NCI-H146 treated with DMSO at 0.1 percent for 48 hours (cell line): ENCODE data around the gene CHRM3.

Source experiments
- DNase-seq: peaks from one replicate; lab custom pipeline; 2025; ENCODE audit not compliant: unreplicated experiment; lab: John Stamatoyannopoulos, UW

CHRM3 gene

GRCh38 chr1:239394107-239394506 is 7.7 kb downstream of the CHRM3 start:
- DNase-seq, result no peak

GRCh38 chr1:239413916-239414315 is 27.5 kb downstream of the CHRM3 start:
- DNase-seq, result no peak

- no peak for DNase-seq
Observed at GRCh38 chr1:239417221-239417620, 30.9 kb downstream of the CHRM3 start.

- no peak for DNase-seq
Observed at GRCh38 chr1:239417986-239418640, 31.7 kb downstream of the CHRM3 start.

GRCh38 chr1:239418681-239419080 is 32.3 kb downstream of the CHRM3 start:
- DNase-seq, result no peak

GRCh38 chr1:239421811-239422210 is 35.4 kb downstream of the CHRM3 start:
- no peak for DNase-seq

GRCh38 chr1:239422818-239423217 is 36.5 kb downstream of the CHRM3 start:
- DNase-seq, result no peak

- DNase-seq, result no peak
Observed at GRCh38 chr1:239426821-239427475, 40.6 kb downstream of the CHRM3 start.

- DNase-seq, result no peak
Observed at GRCh38 chr1:239427712-239428111, 41.3 kb downstream of the CHRM3 start.

GRCh38 chr1:239428120-239428710 is 41.8 kb downstream of the CHRM3 start:
- no peak for DNase-seq

GRCh38 chr1:239429163-239429562 is 42.8 kb downstream of the CHRM3 start:
- DNase-seq, result no peak

GRCh38 chr1:239432255-239432654 is 45.9 kb downstream of the CHRM3 start:
- DNase-seq, result no peak

- no peak for DNase-seq
Observed at GRCh38 chr1:239434181-239434580, 47.8 kb downstream of the CHRM3 start.
